ENCODE results near the gene DIABLO. TPM values are rescaled to one million over a fixed set of nuclear protein-coding genes. Genes with fewer than 3 reads are reported as not detected.
A peak's percentile ranks its signal among the peaks of the same experiment; 100 is the strongest.

The DIABLO gene
- total RNA-seq, 1 donor from 2014 or later, result 47.9 TPM

DNA sequence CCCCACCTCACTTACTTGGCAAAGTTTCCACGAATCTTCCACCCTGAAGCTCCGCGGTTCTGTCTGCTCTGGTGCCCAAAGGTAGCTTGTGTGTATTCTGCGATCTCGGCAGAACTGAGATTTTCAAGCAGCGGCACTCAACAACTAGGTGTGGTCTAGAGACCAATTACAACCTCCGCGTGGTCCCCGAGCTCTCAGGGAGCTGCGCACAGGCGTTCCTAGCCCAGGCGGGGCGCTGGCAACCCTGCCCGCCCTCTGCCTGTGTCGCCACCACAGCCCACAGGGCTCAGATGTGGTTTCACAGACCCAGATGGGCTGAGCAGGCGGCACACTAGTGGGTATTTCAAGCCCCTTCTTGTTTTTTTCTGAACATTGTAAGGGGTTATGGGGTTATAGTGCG lies 1.5 kb upstream of the DIABLO start:
- Histone ChIP-seq H3K27ac (no peak overlapping the region), H3K4me3 (no peak overlapping the region), H3K36me3 (peaks cover 0 to 28% of the 10 kb centered on the region in 2 donors), H3K9me3 (no peaks in the 10 kb centered on the region), H3K4me1 (peaks cover 30% of the 10 kb centered on the region), H3K27me3 (no peaks in the 10 kb centered on the region)
- no peak for DNase-seq (ENCODE audit: extremely low spot score in 2 of 2)
- intact Hi-C loops (cut with DNase I), result no loop called here
- TF ChIP-seq, protein P1, sequence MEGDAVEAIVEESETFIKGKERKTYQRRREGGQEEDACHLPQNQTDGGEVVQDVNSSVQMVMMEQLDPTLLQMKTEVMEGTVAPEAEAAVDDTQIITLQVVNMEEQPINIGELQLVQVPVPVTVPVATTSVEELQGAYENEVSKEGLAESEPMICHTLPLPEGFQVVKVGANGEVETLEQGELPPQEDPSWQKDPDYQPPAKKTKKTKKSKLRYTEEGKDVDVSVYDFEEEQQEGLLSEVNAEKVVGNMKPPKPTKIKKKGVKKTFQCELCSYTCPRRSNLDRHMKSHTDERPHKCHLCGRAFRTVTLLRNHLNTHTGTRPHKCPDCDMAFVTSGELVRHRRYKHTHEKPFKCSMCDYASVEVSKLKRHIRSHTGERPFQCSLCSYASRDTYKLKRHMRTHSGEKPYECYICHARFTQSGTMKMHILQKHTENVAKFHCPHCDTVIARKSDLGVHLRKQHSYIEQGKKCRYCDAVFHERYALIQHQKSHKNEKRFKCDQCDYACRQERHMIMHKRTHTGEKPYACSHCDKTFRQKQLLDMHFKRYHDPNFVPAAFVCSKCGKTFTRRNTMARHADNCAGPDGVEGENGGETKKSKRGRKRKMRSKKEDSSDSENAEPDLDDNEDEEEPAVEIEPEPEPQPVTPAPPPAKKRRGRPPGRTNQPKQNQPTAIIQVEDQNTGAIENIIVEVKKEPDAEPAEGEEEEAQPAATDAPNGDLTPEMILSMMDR (IDR thresholded peaks at IDR 0.05), result no peak
- no peak for TF ChIP-seq POLR2AphosphoS5 (IDR thresholded peaks at IDR 0.05; ENCODE audit: insufficient read depth in 1 of 2, low read depth in 1 of 2)
- TF ChIP-seq POLR2A (IDR thresholded peaks at IDR 0.05), result no peak

DNA sequence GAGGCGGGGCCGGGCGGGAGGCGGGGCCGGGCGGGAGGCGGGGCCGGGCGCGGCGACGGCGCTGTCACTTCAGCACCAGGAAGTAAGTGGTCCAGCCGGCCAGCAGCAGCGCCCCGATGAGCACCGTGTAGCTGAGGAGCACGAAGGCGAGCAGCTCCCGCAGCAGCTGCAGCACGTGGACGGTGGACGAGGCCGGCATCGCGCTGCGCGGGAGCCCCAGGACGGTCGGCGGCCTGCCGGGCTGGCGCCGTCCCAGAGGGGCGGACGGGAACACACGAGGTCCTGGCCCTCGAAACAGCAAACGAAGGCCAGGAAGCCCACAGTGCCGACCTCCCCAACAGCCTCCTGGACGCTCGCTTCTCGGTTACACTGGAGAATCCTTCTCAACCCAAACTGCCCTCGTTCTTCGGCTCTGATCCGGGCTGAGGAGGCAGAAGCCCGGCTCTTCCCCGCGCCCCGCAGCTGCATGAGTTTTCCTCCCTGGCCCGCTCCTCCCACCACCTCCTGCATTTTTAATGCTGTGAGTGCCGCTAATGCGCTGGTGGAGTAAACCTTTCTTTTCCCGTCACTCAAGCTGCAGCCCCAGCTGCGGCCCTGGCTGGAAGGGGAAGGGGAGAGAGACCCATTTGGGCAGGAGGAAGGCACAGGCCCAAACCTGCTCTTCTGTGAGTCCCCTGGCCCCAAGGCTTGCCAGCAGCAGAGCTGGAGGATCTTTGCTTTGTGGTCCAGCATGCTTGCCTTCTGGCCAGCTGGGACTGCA lies 694 bp upstream of the DIABLO start:
- Histone ChIP-seq H3K9me3 (no peaks in the 10 kb centered on the region), H3K27ac (peak overlapping the region; percentile 32), H3K27me3 (no peaks in the 10 kb centered on the region), H3K4me1 (peaks cover 30% of the 10 kb centered on the region), H3K36me3 (peaks cover 0 to 29% of the 10 kb centered on the region in 2 donors), H3K4me3 (peak overlapping the region; percentile 50 to 98)
- intact Hi-C loops (cut with DNase I), result no loop called here
- TF ChIP-seq POLR2AphosphoS5 (IDR thresholded peaks at IDR 0.05; ENCODE audit: insufficient read depth in 1 of 2, low read depth in 1 of 2) (no peak), POLR2A (IDR thresholded peaks at IDR 0.05) (no peak)
- TF ChIP-seq, protein P1 (IDR thresholded peaks at IDR 0.05), result no peak
- peak in 1 of 2 donors; percentile 87 for DNase-seq (ENCODE audit: extremely low spot score in 2 of 2)

DNA sequence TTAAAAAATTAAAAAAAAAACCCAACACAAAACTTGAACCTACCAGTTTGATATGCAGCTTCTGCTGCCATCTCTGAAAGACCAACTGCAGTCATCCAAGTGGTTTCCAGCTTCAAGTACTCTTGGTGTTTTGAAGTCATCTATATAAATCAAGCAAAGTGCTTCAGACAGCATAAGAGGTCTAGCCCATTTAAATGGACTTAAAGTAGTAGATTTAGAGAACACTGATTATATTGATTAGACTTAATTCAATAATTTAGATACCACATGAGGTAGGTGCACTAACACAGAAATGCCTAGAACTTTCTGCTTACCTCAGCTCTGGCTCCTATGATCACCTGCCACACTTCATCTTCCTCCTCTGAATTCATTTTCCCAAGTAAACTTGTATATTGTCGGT lies 9.4 kb downstream of the DIABLO start:
- intact Hi-C loops (cut with DNase I), result no loop called here
- H3K9me3 ChIP-seq, result no peaks in the 10 kb centered on the region
- no peaks in the 10 kb centered on the region for H3K27me3 ChIP-seq
- TF ChIP-seq POLR2AphosphoS5 (IDR thresholded peaks at IDR 0.05; ENCODE audit: insufficient read depth in 1 of 2, low read depth in 1 of 2) (no peak), POLR2A (IDR thresholded peaks at IDR 0.05) (no peak)
- TF ChIP-seq, protein P1 (IDR thresholded peaks at IDR 0.05), result no peak
- DNase-seq (ENCODE audit: extremely low spot score in 2 of 2), result no peak
- no peak overlapping the region for H3K4me3 ChIP-seq
- no peaks in the 10 kb centered on the region for H3K4me1 ChIP-seq
- no peak overlapping the region for H3K27ac ChIP-seq
- H3K36me3 ChIP-seq, result peaks cover 2 to 81% of the 10 kb centered on the region in 2 donors

DNA sequence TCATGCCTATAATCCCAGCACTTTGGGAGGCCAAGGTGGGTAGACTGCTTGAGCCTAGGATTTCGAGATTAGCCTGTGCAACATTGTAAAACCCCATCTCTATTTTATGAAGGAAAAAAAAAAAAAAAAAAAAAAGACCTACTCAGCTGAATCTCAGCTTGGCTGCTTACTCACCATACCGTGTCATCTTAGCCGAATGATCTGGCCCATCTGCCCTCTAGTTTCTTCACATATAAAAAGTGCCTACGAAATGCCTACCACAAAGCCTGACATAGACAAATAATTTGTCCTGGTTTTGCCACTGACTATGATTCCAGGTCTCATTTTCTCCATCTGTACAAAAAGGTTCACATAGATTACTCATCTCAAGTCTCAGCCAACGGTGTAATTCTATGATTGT lies 10.1 kb downstream of the DIABLO start:
- Histone ChIP-seq H3K9me3 (no peaks in the 10 kb centered on the region), H3K27me3 (no peaks in the 10 kb centered on the region), H3K4me1 (no peaks in the 10 kb centered on the region), H3K36me3 (peaks cover 2 to 82% of the 10 kb centered on the region in 2 donors), H3K4me3 (no peak overlapping the region), H3K27ac (no peak overlapping the region)
- intact Hi-C loops (cut with DNase I), result no loop called here
- TF ChIP-seq, protein P1 (IDR thresholded peaks at IDR 0.05), result no peak
- TF ChIP-seq POLR2AphosphoS5 (IDR thresholded peaks at IDR 0.05; ENCODE audit: insufficient read depth in 1 of 2, low read depth in 1 of 2), result no peak
- TF ChIP-seq POLR2A (IDR thresholded peaks at IDR 0.05), result no peak
- no peak for DNase-seq (ENCODE audit: extremely low spot score in 2 of 2)

Measured in vagina (tissue), 2 donors.